HepG2 (cell line): ENCODE results near the gene SOX12. TPM values are rescaled to one million over a fixed set of nuclear protein-coding genes. Genes with fewer than 3 reads are reported as not detected.

Source experiments
- CEBPG ChIP-seq: IDR thresholded peaks from 2 replicates; pipeline ENCODE4 v1.6.1; 2016
- IKZF1 ChIP-seq: fragments of 450-650 bp; IDR thresholded peaks from 2 replicates; pipeline ENCODE4 v1.7.1; 2016
- NAIF1 ChIP-seq: sonication (generic); formaldehyde crosslinking; IDR thresholded peaks from 2 replicates; pipeline ENCODE4 v1.5.0; 2020; ENCODE audit warnings: mild to moderate bottlenecking, missing genetic modification reagents, borderline replicate concordance
- ZNF33A ChIP-seq: sonication (generic); formaldehyde crosslinking; IDR thresholded peaks from 2 replicates; pipeline ENCODE4 v1.5.1; 2020; ENCODE audit warnings: missing genetic modification reagents, mild to moderate bottlenecking, moderate library complexity, borderline replicate concordance
- ZNF530 ChIP-seq: sonication (generic); formaldehyde crosslinking; IDR thresholded peaks from 2 replicates; pipeline ENCODE4 v1.5.0; 2020; ENCODE audit warnings: low read depth, mild to moderate bottlenecking, missing genetic modification reagents
- ZNF781 ChIP-seq: sonication (generic); formaldehyde crosslinking; IDR thresholded peaks from 2 replicates; pipeline ENCODE4 v1.5.1; 2020; ENCODE audit warnings: borderline replicate concordance, mild to moderate bottlenecking, missing genetic modification reagents; ENCODE audit errors: not compliant biosample characterization
- ZNF792 ChIP-seq: IDR thresholded peaks from 2 replicates; pipeline ENCODE4 v1.6.1; 2016
- polyA plus RNA-seq, 8 experiments: library from polyadenylated mRNA; depleted of rRNA in 3 of 8; stranded (reverse) in 7 of 8; unstranded in 1 of 8; fragments of >200 nt; fragmentation: Illumina TruSeq in 4 of 8; extraction: Trizol in 4 of 8; gene quantifications; 2 replicates each; pipeline versions ENCODE4 v1.2.1 to v1.2.3, GENCODE V29; 2011 to 2016; ENCODE audit warnings: low read depth in 4 of 8, missing spikeins in 1 of 8, mixed read lengths in 1 of 8; ENCODE audit not compliant: insufficient read depth in 1 of 8
- total RNA-seq, 5 experiments: library from RNA; depleted of rRNA; stranded (reverse); fragments of >200 nt; fragmentation: Illumina TruSeq; extraction: Trizol; gene quantifications; 2 replicates each; pipeline ENCODE4 v1.2.3, GENCODE V29; 2016; ENCODE audit warnings: low read depth in 1 of 5
- TF ChIP-seq, protein P1 (sequence below): sonication (generic); formaldehyde crosslinking; IDR thresholded peaks from 2 replicates; pipeline ENCODE4 v1.4.0; 2020; ENCODE audit warnings: missing genetic modification reagents
- TF ChIP-seq, protein P2 (sequence below): sonication (generic); formaldehyde crosslinking; IDR thresholded peaks from 2 replicates; pipeline ENCODE4 v1.9.0; 2021; ENCODE audit warnings: missing genetic modification reagents, mild to moderate bottlenecking, borderline replicate concordance
- TF ChIP-seq, protein P3 (sequence below): sonication (generic); formaldehyde crosslinking; IDR thresholded peaks from 2 replicates; pipeline ENCODE4 v1.4.0; 2020; ENCODE audit warnings: missing genetic modification reagents
- TF ChIP-seq, protein P4 (sequence below): sonication (generic); formaldehyde crosslinking; IDR thresholded peaks from 2 replicates; pipeline ENCODE4 v1.9.0; 2021; ENCODE audit warnings: missing genetic modification reagents, borderline replicate concordance
- TF ChIP-seq, protein P5 (sequence below): conservative IDR thresholded peaks from 2 replicates; pipeline ENCODE4 v1.6.1; 2018; ENCODE audit warnings: missing genetic modification reagents
- TF ChIP-seq, protein P6 (sequence below): sonication (generic); formaldehyde crosslinking; IDR thresholded peaks from 2 replicates; pipeline ENCODE4 v1.4.0; 2020; ENCODE audit warnings: missing genetic modification reagents, mild to moderate bottlenecking, borderline replicate concordance

SOX12 gene
- total and polyA plus RNA-seq, 2 of the 13 experiments (the other 11 are each of a cell fraction or from before 2014, with no cell fraction given), result 10.0 to 18.7 TPM

DNA sequence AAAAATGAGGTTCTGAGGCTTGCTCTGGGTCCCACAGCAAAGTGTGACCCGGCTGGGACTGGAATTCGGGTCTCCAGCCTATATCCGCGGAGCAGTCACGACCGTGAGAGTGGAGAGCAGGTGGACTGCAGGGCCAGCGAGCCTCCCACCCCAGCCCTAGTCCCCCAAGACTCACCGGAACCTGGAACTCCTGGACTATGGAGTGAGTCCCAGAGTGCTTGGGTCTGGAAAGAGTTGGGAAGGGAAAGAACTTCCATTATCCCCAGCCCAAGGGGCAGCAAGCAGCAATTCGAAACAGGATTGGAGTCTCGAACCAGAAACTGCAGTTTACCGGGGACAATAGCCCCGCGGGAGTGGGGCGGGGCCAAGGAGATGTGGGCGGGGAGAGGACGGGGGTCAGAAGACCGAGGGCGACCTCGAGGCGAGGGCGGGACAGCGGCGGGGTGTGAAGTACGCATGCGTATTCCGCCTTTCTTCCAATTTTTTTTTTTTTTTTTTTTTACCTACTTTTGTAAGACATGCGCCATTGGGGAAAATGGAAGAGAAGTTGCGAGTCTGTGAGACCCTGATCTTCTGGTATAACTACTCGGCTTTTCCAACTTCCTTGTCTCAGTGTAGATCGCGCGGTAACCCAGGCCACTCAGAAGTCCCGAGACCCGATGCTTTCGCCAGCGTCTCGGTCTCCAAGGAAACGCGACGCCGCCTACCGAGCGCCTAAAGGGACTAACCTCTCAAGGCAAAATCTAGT lies 35.1 kb upstream of the SOX12 start, which contains the start of gene C20orf96 (continued):
- TF ChIP-seq, protein P1, sequence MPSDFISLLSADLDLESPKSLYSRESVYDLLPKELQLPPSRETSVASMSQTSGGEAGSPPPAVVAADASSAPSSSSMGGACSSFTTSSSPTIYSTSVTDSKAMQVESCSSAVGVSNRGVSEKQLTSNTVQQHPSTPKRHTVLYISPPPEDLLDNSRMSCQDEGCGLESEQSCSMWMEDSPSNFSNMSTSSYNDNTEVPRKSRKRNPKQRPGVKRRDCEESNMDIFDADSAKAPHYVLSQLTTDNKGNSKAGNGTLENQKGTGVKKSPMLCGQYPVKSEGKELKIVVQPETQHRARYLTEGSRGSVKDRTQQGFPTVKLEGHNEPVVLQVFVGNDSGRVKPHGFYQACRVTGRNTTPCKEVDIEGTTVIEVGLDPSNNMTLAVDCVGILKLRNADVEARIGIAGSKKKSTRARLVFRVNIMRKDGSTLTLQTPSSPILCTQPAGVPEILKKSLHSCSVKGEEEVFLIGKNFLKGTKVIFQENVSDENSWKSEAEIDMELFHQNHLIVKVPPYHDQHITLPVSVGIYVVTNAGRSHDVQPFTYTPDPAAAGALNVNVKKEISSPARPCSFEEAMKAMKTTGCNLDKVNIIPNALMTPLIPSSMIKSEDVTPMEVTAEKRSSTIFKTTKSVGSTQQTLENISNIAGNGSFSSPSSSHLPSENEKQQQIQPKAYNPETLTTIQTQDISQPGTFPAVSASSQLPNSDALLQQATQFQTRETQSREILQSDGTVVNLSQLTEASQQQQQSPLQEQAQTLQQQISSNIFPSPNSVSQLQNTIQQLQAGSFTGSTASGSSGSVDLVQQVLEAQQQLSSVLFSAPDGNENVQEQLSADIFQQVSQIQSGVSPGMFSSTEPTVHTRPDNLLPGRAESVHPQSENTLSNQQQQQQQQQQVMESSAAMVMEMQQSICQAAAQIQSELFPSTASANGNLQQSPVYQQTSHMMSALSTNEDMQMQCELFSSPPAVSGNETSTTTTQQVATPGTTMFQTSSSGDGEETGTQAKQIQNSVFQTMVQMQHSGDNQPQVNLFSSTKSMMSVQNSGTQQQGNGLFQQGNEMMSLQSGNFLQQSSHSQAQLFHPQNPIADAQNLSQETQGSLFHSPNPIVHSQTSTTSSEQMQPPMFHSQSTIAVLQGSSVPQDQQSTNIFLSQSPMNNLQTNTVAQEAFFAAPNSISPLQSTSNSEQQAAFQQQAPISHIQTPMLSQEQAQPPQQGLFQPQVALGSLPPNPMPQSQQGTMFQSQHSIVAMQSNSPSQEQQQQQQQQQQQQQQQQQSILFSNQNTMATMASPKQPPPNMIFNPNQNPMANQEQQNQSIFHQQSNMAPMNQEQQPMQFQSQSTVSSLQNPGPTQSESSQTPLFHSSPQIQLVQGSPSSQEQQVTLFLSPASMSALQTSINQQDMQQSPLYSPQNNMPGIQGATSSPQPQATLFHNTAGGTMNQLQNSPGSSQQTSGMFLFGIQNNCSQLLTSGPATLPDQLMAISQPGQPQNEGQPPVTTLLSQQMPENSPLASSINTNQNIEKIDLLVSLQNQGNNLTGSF, result no peak
- TF ChIP-seq IKZF1, result no peak
- TF ChIP-seq ZNF33A, result no peak
- TF ChIP-seq, protein P2, sequence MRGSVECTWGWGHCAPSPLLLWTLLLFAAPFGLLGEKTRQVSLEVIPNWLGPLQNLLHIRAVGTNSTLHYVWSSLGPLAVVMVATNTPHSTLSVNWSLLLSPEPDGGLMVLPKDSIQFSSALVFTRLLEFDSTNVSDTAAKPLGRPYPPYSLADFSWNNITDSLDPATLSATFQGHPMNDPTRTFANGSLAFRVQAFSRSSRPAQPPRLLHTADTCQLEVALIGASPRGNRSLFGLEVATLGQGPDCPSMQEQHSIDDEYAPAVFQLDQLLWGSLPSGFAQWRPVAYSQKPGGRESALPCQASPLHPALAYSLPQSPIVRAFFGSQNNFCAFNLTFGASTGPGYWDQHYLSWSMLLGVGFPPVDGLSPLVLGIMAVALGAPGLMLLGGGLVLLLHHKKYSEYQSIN (CRISPR knock-in tag), result no peak
- no peak for TF ChIP-seq ZNF792 (CRISPR knock-in tag)
- no peak for TF ChIP-seq ZNF781 (CRISPR knock-in tag)
- TF ChIP-seq NAIF1, result 0 out of 2 replicates have a peak, but pooled peaks have one; percentile 69
- no peak for TF ChIP-seq CEBPG
- TF ChIP-seq, protein P3, sequence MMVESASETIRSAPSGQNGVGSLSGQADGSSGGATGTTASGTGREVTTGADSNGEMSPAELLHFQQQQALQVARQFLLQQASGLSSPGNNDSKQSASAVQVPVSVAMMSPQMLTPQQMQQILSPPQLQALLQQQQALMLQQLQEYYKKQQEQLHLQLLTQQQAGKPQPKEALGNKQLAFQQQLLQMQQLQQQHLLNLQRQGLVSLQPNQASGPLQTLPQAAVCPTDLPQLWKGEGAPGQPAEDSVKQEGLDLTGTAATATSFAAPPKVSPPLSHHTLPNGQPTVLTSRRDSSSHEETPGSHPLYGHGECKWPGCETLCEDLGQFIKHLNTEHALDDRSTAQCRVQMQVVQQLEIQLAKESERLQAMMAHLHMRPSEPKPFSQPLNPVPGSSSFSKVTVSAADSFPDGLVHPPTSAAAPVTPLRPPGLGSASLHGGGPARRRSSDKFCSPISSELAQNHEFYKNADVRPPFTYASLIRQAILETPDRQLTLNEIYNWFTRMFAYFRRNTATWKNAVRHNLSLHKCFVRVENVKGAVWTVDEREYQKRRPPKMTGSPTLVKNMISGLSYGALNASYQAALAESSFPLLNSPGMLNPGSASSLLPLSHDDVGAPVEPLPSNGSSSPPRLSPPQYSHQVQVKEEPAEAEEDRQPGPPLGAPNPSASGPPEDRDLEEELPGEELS (CRISPR knock-in tag), result peak; percentile 45; the same call in 1 of the 2 replicates
- TF ChIP-seq ZNF530 (CRISPR knock-in tag), result peak; percentile 31; the same call in 1 of the 2 replicates
- TF ChIP-seq, protein P4, sequence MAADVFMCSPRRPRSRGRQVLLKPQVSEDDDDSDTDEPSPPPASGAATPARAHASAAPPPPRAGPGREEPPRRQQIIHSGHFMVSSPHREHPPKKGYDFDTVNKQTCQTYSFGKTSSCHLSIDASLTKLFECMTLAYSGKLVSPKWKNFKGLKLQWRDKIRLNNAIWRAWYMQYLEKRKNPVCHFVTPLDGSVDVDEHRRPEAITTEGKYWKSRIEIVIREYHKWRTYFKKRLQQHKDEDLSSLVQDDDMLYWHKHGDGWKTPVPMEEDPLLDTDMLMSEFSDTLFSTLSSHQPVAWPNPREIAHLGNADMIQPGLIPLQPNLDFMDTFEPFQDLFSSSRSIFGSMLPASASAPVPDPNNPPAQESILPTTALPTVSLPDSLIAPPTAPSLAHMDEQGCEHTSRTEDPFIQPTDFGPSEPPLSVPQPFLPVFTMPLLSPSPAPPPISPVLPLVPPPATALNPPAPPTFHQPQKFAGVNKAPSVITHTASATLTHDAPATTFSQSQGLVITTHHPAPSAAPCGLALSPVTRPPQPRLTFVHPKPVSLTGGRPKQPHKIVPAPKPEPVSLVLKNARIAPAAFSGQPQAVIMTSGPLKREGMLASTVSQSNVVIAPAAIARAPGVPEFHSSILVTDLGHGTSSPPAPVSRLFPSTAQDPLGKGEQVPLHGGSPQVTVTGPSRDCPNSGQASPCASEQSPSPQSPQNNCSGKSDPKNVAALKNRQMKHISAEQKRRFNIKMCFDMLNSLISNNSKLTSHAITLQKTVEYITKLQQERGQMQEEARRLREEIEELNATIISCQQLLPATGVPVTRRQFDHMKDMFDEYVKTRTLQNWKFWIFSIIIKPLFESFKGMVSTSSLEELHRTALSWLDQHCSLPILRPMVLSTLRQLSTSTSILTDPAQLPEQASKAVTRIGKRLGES (CRISPR knock-in tag), result no peak
- TF ChIP-seq, protein P5, sequence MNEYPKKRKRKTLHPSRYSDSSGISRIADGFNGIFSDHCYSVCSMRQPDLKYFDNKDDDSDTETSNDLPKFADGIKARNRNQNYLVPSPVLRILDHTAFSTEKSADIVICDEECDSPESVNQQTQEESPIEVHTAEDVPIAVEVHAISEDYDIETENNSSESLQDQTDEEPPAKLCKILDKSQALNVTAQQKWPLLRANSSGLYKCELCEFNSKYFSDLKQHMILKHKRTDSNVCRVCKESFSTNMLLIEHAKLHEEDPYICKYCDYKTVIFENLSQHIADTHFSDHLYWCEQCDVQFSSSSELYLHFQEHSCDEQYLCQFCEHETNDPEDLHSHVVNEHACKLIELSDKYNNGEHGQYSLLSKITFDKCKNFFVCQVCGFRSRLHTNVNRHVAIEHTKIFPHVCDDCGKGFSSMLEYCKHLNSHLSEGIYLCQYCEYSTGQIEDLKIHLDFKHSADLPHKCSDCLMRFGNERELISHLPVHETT, result no peak
- TF ChIP-seq, protein P6, sequence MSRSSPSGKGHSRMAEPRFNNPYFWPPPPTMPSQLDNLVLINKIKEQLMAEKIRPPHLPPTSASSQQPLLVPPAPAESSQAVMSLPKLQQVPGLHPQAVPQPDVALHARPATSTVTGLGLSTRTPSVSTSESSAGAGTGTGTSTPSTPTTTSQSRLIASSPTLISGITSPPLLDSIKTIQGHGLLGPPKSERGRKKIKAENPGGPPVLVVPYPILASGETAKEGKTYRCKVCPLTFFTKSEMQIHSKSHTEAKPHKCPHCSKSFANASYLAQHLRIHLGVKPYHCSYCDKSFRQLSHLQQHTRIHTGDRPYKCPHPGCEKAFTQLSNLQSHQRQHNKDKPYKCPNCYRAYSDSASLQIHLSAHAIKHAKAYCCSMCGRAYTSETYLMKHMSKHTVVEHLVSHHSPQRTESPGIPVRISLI (CRISPR knock-in tag), result peak; percentile 98
